Measurements from ENCODE around the gene PFKFB1. TPM values are rescaled to one million over a fixed set of nuclear protein-coding genes. Genes with fewer than 3 reads are reported as not detected.
A peak's percentile ranks its signal among the peaks of the same experiment; 100 is the strongest.
"Not testable (repeated sequence)": the region's sequence is repeated elsewhere in the genome, so short reads cannot be mapped to it uniquely, and the experiment has no call there.

The PFKFB1 gene
- total and polyA plus RNA-seq, 2 donors = 0.19 to 0.41 TPM

- DNase-seq (ENCODE audit: low read depth in 6 of 9, low spot score in 9 of 9) = peak; percentile 64 to 93 (median 79)
- Histone ChIP-seq H3K4me1 (ENCODE audit: control insufficient read depth in 2 of 2, insufficient read depth in 2 of 2, low read length in 2 of 2) (peaks cover 8 to 9% of the 10 kb centered on the region in 2 donors), H3K4me3 (ENCODE audit: low read length in 2 of 2) (peak within 1 kb of the TSS; percentile 67 to 68), H3K27me3 (ENCODE audit: control insufficient read depth in 2 of 2, insufficient read depth in 1 of 2, low read length in 1 of 2) (no peaks in the 10 kb centered on the region), H3K27ac (ENCODE audit: low read depth in 1 of 2, low read length in 1 of 2) (peak within 1 kb of the TSS; percentile 81 to 88), H3K36me3 (ENCODE audit: control insufficient read depth in 2 of 2, insufficient read depth in 2 of 2, low read length in 1 of 2) (peaks cover 9 to 17% of the 10 kb centered on the region in 2 donors), H3K9me3 (ENCODE audit: control insufficient read depth in 2 of 2, insufficient read depth in 1 of 2, low read length in 1 of 2) (no peaks in the 10 kb centered on the region)
- WGBS = under 1% methylated on average over 55 of the region's 55 CpGs
Observed at GRCh38 chrX:54999717-55000598, 6.0 kb upstream of the PFKFB1 start, which contains the start of gene APEX2. APEX2 (plus strand) TSS chrX:55000363; CDS start chrX:55000423, 60 bp downstream.

- Histone ChIP-seq H3K36me3 (ENCODE audit: control insufficient read depth in 2 of 2, insufficient read depth in 2 of 2, low read length in 1 of 2) (no peaks in the 10 kb centered on the region), H3K27ac (ENCODE audit: low read depth in 1 of 2, low read length in 1 of 2) (no peak overlapping the region), H3K4me1 (ENCODE audit: control insufficient read depth in 2 of 2, insufficient read depth in 2 of 2, low read length in 2 of 2) (peaks cover under 1% of the 10 kb centered on the region in 2 donors), H3K9me3 (ENCODE audit: control insufficient read depth in 2 of 2, insufficient read depth in 1 of 2, low read length in 1 of 2) (no peaks in the 10 kb centered on the region), H3K27me3 (ENCODE audit: control insufficient read depth in 2 of 2, insufficient read depth in 1 of 2, low read length in 1 of 2) (no peaks in the 10 kb centered on the region), H3K4me3 (ENCODE audit: low read length in 2 of 2) (no peak overlapping the region)
- DNase-seq (ENCODE audit: low read depth in 6 of 9, low spot score in 9 of 9) = no peak
Observed at GRCh38 chrX:54995621-54996020, 1.6 kb upstream of the PFKFB1 start.

GRCh38 chrX:54994668-54995351 is 822 bp upstream of the PFKFB1 start:
- no peak overlapping the region for H3K27ac ChIP-seq (ENCODE audit: low read depth in 1 of 2, low read length in 1 of 2)
- no peaks in the 10 kb centered on the region for H3K9me3 ChIP-seq (ENCODE audit: control insufficient read depth in 2 of 2, insufficient read depth in 1 of 2, low read length in 1 of 2)
- 90% methylated on average over 6 of the region's 6 CpGs for WGBS
- H3K4me3 ChIP-seq (ENCODE audit: low read length in 2 of 2) = no peak overlapping the region
- H3K36me3 ChIP-seq (ENCODE audit: control insufficient read depth in 2 of 2, insufficient read depth in 2 of 2, low read length in 1 of 2) = no peaks in the 10 kb centered on the region
- no peak for DNase-seq (ENCODE audit: low read depth in 6 of 9, low spot score in 9 of 9)
- H3K27me3 ChIP-seq (ENCODE audit: control insufficient read depth in 2 of 2, insufficient read depth in 1 of 2, low read length in 1 of 2) = no peaks in the 10 kb centered on the region
- H3K4me1 ChIP-seq (ENCODE audit: control insufficient read depth in 2 of 2, insufficient read depth in 2 of 2, low read length in 2 of 2) = no peaks in the 10 kb centered on the region

GRCh38 chrX:54992911-54993622 is 921 bp downstream of the PFKFB1 start:
- Histone ChIP-seq H3K27me3 (ENCODE audit: control insufficient read depth in 2 of 2, insufficient read depth in 1 of 2, low read length in 1 of 2) (no peaks in the 10 kb centered on the region), H3K4me1 (ENCODE audit: control insufficient read depth in 2 of 2, insufficient read depth in 2 of 2, low read length in 2 of 2) (no peaks in the 10 kb centered on the region), H3K27ac (ENCODE audit: low read depth in 1 of 2, low read length in 1 of 2) (no peak overlapping the region), H3K36me3 (ENCODE audit: control insufficient read depth in 2 of 2, insufficient read depth in 2 of 2, low read length in 1 of 2) (no peaks in the 10 kb centered on the region), H3K4me3 (ENCODE audit: low read length in 2 of 2) (no peak overlapping the region), H3K9me3 (ENCODE audit: control insufficient read depth in 2 of 2, insufficient read depth in 1 of 2, low read length in 1 of 2) (no peaks in the 10 kb centered on the region)
- no peak for DNase-seq (ENCODE audit: low read depth in 6 of 9, low spot score in 9 of 9)
- WGBS = 97% methylated on average over 1 of the region's 1 CpG

- WGBS = 93% methylated on average over 2 of the region's 2 CpGs
- no peak overlapping the region for H3K4me3 ChIP-seq (ENCODE audit: low read length in 2 of 2)
- H3K36me3 ChIP-seq (ENCODE audit: control insufficient read depth in 2 of 2, insufficient read depth in 2 of 2, low read length in 1 of 2) = no peaks in the 10 kb centered on the region
- H3K27ac ChIP-seq (ENCODE audit: low read depth in 1 of 2, low read length in 1 of 2) = no peak overlapping the region
- DNase-seq (ENCODE audit: low read depth in 6 of 9, low spot score in 9 of 9) = no peak
- H3K4me1 ChIP-seq (ENCODE audit: control insufficient read depth in 2 of 2, insufficient read depth in 2 of 2, low read length in 2 of 2) = no peaks in the 10 kb centered on the region
- H3K9me3 ChIP-seq (ENCODE audit: control insufficient read depth in 2 of 2, insufficient read depth in 1 of 2, low read length in 1 of 2) = no peaks in the 10 kb centered on the region
- no peaks in the 10 kb centered on the region for H3K27me3 ChIP-seq (ENCODE audit: control insufficient read depth in 2 of 2, insufficient read depth in 1 of 2, low read length in 1 of 2)
Observed at GRCh38 chrX:54991706-54992105, 2.3 kb downstream of the PFKFB1 start.

- H3K4me1 ChIP-seq (ENCODE audit: control insufficient read depth in 2 of 2, insufficient read depth in 2 of 2, low read length in 2 of 2); H3K9me3 ChIP-seq (ENCODE audit: control insufficient read depth in 2 of 2, insufficient read depth in 1 of 2, low read length in 1 of 2); H3K36me3 ChIP-seq (ENCODE audit: control insufficient read depth in 2 of 2, insufficient read depth in 2 of 2, low read length in 1 of 2); DNase-seq (ENCODE audit: low read depth in 6 of 9, low spot score in 9 of 9); H3K27ac ChIP-seq (ENCODE audit: low read depth in 1 of 2, low read length in 1 of 2); H3K27me3 ChIP-seq (ENCODE audit: control insufficient read depth in 2 of 2, insufficient read depth in 1 of 2, low read length in 1 of 2); H3K4me3 ChIP-seq (ENCODE audit: low read length in 2 of 2): not testable (repeated sequence)
- WGBS = 99% methylated on average over 2 of the region's 2 CpGs
Observed at GRCh38 chrX:54983306-54983705, 10.7 kb downstream of the PFKFB1 start.

GRCh38 chrX:54980334-54980733 is 13.7 kb downstream of the PFKFB1 start:
- no peak overlapping the region for H3K27ac ChIP-seq (ENCODE audit: low read depth in 1 of 2, low read length in 1 of 2)
- H3K27me3 ChIP-seq (ENCODE audit: control insufficient read depth in 2 of 2, insufficient read depth in 1 of 2, low read length in 1 of 2) = no peaks in the 10 kb centered on the region
- 94% methylated on average over 6 of the region's 6 CpGs for WGBS
- no peaks in the 10 kb centered on the region for H3K9me3 ChIP-seq (ENCODE audit: control insufficient read depth in 2 of 2, insufficient read depth in 1 of 2, low read length in 1 of 2)
- DNase-seq (ENCODE audit: low read depth in 6 of 9, low spot score in 9 of 9) = no peak
- H3K36me3 ChIP-seq (ENCODE audit: control insufficient read depth in 2 of 2, insufficient read depth in 2 of 2, low read length in 1 of 2) = no peaks in the 10 kb centered on the region
- no peak overlapping the region for H3K4me3 ChIP-seq (ENCODE audit: low read length in 2 of 2)
- no peaks in the 10 kb centered on the region for H3K4me1 ChIP-seq (ENCODE audit: control insufficient read depth in 2 of 2, insufficient read depth in 2 of 2, low read length in 2 of 2)

GRCh38 chrX:54979432-54979831 is 14.6 kb downstream of the PFKFB1 start:
- H3K27me3 ChIP-seq (ENCODE audit: control insufficient read depth in 2 of 2, insufficient read depth in 1 of 2, low read length in 1 of 2) = no peaks in the 10 kb centered on the region
- H3K4me1 ChIP-seq (ENCODE audit: control insufficient read depth in 2 of 2, insufficient read depth in 2 of 2, low read length in 2 of 2) = no peaks in the 10 kb centered on the region
- no peak overlapping the region for H3K4me3 ChIP-seq (ENCODE audit: low read length in 2 of 2)
- H3K36me3 ChIP-seq (ENCODE audit: control insufficient read depth in 2 of 2, insufficient read depth in 2 of 2, low read length in 1 of 2) = no peaks in the 10 kb centered on the region
- H3K9me3 ChIP-seq (ENCODE audit: control insufficient read depth in 2 of 2, insufficient read depth in 1 of 2, low read length in 1 of 2) = no peaks in the 10 kb centered on the region
- H3K27ac ChIP-seq (ENCODE audit: low read depth in 1 of 2, low read length in 1 of 2) = no peak overlapping the region
- DNase-seq (ENCODE audit: low read depth in 6 of 9, low spot score in 9 of 9) = no peak

GRCh38 chrX:54978448-54978847 is 15.5 kb downstream of the PFKFB1 start:
- Histone ChIP-seq H3K4me3 (ENCODE audit: low read length in 2 of 2) (no peak overlapping the region), H3K9me3 (ENCODE audit: control insufficient read depth in 2 of 2, insufficient read depth in 1 of 2, low read length in 1 of 2) (no peaks in the 10 kb centered on the region), H3K27ac (ENCODE audit: low read depth in 1 of 2, low read length in 1 of 2) (no peak overlapping the region), H3K36me3 (ENCODE audit: control insufficient read depth in 2 of 2, insufficient read depth in 2 of 2, low read length in 1 of 2) (no peaks in the 10 kb centered on the region), H3K4me1 (ENCODE audit: control insufficient read depth in 2 of 2, insufficient read depth in 2 of 2, low read length in 2 of 2) (no peaks in the 10 kb centered on the region), H3K27me3 (ENCODE audit: control insufficient read depth in 2 of 2, insufficient read depth in 1 of 2, low read length in 1 of 2) (no peaks in the 10 kb centered on the region)
- no peak for DNase-seq (ENCODE audit: low read depth in 6 of 9, low spot score in 9 of 9)
